H1 (cell line): Measurements from ENCODE around the gene C16orf87. TPM values are rescaled to one million over a fixed set of nuclear protein-coding genes. Genes with fewer than 3 reads are reported as not detected.

ENCODE experiments used
- CTCF ChIP-seq, 3 experiments: IDR thresholded peaks; 1 replicate in 2 of 3; 2 replicates in 1 of 3; pipeline versions ENCODE4 v1.5.1 to v1.6.1; 2011; ENCODE audit warnings: low read length in 3 of 3, mild to moderate bottlenecking in 3 of 3, inconsistent platforms in 2 of 3, low read depth in 1 of 3, moderate library complexity in 1 of 3; ENCODE audit not compliant: insufficient read depth in 1 of 3; ENCODE audit errors: control extremely low read depth in 1 of 3
- RBBP5 ChIP-seq: IDR thresholded peaks from 2 replicates; pipeline ENCODE4 v1.7.1; 2012; ENCODE audit warnings: low read depth, mild to moderate bottlenecking, inconsistent platforms, low read length, moderate library complexity, borderline replicate concordance
- polyA plus RNA-seq, 7 experiments: library from polyadenylated mRNA; depleted of rRNA in 3 of 7; stranded (reverse) in 5 of 7; unstranded in 2 of 7; fragments of >200 nt in 5 of 7; fragments of 200-250 nt in 2 of 7; gene quantifications; 1 replicate in 5 of 7; 2 replicates in 1 of 7; 4 replicates in 1 of 7; pipeline versions ENCODE4 v1.2.1 to v1.2.3, GENCODE V29; 2011 to 2013; ENCODE audit warnings: missing spikeins in 2 of 7, mixed read lengths in 2 of 7
- total RNA-seq: library from RNA; stranded (reverse); fragmentation: NEBNext Ultra II Directional; extraction: Animal tissue kit (Norgen Biotek cat#: 25700); gene quantifications from 2 replicates; pipeline ENCODE4 v1.2.1, GENCODE V29; 2021

The C16orf87 gene
- total and polyA plus RNA-seq, 2 of the 8 experiments (the other 6 are each of a cell fraction or from before 2014, with no cell fraction given), result 4.8 to 21.8 TPM

DNA sequence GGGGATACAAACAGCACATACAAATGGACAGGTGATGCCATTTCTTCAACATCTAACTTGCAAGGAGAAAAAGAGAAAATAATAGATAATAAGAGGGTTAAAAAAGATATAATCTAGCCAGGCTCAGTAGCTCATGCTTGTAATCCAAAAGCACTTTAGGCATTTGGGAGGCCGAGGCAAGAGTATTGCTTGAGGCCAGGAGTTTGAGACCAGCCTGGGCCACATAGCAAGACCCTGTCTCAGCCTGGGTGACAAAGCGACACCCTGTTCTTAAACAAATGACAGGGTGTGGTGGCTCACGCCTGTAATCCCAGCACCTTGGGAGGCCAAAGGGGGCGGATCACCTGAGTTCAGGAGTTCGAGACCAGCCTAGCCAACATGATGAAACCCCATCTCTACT is 19.3 kb downstream of the C16orf87 start (continued):
- TF ChIP-seq RBBP5 (no peak), CTCF (IDR thresholded peaks at IDR 0.05; ENCODE audit: control extremely low read depth in 1 of 3, insufficient read depth in 1 of 3, low read depth in 1 of 3, low read length in 3 of 3) (no peak)
